Left ventricle myocardium superior (tissue), 1 donor: ENCODE data around the gene ZNF132. TPM values are rescaled to one million over a fixed set of nuclear protein-coding genes. Genes with fewer than 3 reads are reported as not detected.
"Not testable (repeated sequence)": the region's sequence is repeated elsewhere in the genome, so short reads cannot be mapped to it uniquely, and the experiment has no call there.

Experiments used
- ATAC-seq: fragments of 200-7000 bp; cut with Tn5 transposase; one replicate; pipeline ENCODE4 v1.9.1; 2020; ENCODE audit warnings: mild to moderate bottlenecking, moderate library complexity
- DNase-seq: peaks from one replicate; pipeline ENCODE4 v3.0.0-alpha.2; 2020
- intact Hi-C: fragments of 100-400 bp; cut with micrococcal nuclease; formaldehyde crosslinking; loops from one replicate; pipeline ENCODE4 v1.11.0; 2022
- total RNA-seq: library from RNA; stranded (reverse); fragmentation: NEBNext Ultra II Directional; extraction: Animal tissue kit (Norgen Biotek cat#: 25700); gene quantifications from one replicate; pipeline ENCODE4 v1.2.1, GENCODE V29; 2021
- donor health status: DM: no; HTN: yes; CAD: no; lungs with severe emphysema.

Gene ZNF132
- total RNA-seq, 1 donor from 2014 or later, result 5.6 TPM

GRCh38 chr19:58469241-58470013 lies 29.5 kb upstream of the ZNF132 start:
- intact Hi-C loops, result no loop called here
- DNase-seq (no peak), ATAC-seq (no peak)

- intact Hi-C loops, result no loop called here
- DNase-seq (no peak), ATAC-seq (no peak)
Observed at GRCh38 chr19:58468216-58468839, 28.4 kb upstream of the ZNF132 start.

DNA sequence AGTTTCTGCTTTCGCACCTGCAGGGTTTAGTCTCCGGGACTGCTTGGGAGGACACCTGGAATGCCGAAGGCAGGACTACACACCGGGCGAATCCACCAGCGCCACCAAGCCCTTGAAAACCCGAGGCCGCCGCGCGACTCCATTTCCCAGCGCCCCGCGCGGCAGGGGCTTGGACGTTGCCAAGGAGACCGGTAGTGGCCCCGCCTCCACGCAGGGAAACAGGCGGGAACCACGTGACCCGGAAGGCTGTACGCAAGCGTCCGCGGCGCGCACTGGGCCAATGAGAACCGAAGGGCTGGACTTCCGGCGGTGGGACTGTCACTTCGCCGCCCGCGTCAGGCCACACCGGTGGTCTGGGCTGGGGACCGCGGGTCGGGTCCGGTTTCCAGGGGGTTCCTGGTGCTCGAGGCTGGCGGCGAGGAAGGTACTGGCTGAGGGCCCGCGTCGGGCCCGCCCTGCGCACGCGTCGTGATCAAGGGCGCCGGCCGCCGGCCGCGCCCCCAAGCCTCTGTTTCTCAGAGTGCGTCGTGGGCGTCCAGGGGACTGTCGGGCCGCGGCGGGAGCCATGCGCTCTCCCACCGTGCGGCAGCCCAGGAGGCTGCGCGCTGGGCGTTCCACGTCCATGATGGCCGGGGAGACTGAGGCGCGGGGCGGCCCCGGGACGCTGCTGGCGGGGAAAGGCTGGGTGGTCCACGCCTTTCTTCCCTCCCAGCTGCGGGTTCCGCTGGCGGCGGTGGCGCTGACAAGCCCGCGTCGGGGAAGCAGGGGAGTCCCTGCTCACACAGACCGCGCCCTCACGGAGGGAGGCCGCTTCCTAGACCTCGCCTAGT lies 27.0 kb upstream of the ZNF132 start, which contains the start of gene ZNF324:
Gene ZNF324, plus strand, starts transcription at position 321 of the 830 bp plus-strand sequence. CDS start 2,106 bp downstream, outside the sequence.
- DNase-seq, result peak; percentile 99
- ATAC-seq, result peak; percentile 98
- intact Hi-C loops, result no loop called here

GRCh38 chr19:58466089-58466759 lies 26.3 kb upstream of the ZNF132 start:
- intact Hi-C loops, result no loop called here
- ATAC-seq (peak; percentile 22), DNase-seq (no peak)

- no peak for DNase-seq
- intact Hi-C loops, result no loop called here
- no peak for ATAC-seq
Observed at GRCh38 chr19:58460039-58460438, 20.1 kb upstream of the ZNF132 start.

- intact Hi-C loops, result no loop called here
- no peak for DNase-seq
Observed at GRCh38 chr19:58456111-58456510, 16.2 kb upstream of the ZNF132 start.

GRCh38 chr19:58455306-58455705 lies 15.4 kb upstream of the ZNF132 start:
- no peak for DNase-seq
- intact Hi-C loops, result no loop called here
- no peak for ATAC-seq

More at GRCh38 chr19:58456111-58456510, 16.2 kb upstream of the ZNF132 start:
- no peak for ATAC-seq

DNA sequence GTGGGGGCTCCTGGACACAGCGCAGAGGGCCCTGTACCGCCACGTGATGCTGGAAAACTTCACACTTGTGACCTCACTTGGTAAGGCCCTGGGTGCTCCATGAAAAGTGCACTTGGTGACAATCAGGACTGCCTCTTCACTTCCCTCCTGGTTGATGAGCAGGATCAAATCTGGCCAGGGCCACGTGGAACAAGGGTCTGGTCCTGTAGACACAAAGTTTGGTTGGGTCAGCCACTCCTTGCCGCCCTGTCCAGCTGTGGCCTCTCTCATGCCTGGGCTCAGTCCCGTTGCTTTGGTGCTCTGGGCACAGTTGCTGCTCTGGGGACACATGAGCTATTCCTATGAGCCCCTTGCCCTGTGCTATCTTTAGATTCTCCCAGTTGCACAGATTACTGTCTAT lies 13.8 kb upstream of the ZNF132 start:
- no peak for ATAC-seq

DNA sequence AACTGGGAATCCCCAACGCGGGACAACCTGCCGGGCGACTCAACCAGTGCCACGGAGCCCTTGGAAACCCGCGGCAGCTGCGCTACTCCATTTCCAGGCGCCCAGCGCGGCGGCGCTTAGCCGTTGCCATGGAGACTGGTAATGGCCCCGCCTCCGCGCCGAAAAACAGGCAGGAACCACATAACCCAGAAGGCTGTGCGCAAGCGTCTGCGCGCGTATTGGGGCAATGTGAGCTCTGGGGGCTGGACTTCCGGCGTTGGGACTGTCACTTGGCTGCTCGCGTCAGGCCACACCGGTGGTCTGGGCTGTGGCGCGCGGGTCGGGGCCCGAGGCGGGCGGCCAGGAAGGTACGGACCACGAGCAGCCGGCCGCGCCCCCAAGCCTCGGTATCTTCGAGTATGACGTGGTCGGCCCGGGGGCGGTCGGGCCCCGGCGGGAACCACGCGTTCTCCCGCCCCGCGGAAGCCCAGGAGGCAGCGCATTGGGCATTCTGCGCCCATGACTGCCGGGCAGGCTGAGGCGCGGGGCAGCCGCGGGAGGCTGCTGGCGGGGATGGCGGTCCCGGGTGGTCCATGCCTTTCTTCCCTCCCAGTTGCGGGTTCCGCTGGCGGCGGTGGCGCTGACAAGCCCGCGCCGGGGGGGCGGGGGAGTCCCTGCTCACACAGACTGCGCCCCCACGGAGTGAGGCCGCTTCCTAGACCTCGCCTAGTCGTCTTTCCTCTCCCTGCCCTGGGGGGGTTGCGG lies 11.6 kb upstream of the ZNF132 start, which contains the start of gene ZNF324B:
Gene ZNF324B, plus strand, starts transcription at position 265 of the 744 bp plus-strand sequence. CDS start 2,080 bp downstream, outside the sequence.
- ATAC-seq (peak; percentile 99), DNase-seq (peak; percentile 98)
- intact Hi-C loops, result no loop called here

More for the DNA sequence above, 13.8 kb upstream of the ZNF132 start:
- DNase-seq, result no peak
- intact Hi-C loops, result no loop called here

DNA sequence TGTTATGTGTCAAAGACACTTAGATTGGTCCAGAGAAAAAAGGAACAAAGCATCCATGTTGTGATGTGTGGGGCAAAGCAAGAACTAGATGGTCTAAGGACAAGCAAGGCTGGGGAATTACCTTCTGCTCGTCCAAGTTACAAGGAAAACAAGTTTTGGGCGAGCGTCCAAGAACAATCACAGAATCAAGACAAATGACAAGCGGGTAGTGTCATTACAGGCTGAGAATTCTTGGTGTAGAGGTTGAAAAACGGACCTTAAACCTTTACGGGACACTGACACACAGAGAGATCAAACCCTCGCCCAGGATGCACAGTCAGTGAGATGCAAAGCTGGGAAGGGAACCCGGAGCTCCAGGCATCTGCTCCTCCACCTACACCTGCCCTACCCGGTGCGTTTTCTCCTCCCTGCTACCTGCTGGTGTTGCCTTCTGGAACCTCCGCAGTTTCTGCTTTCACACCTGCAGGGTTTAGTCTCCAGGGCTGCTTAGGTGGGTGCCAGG lies 11.0 kb upstream of the ZNF132 start:
- intact Hi-C loops, result no loop called here
- DNase-seq (no peak), ATAC-seq (no peak)

- intact Hi-C loops, DNase-seq, ATAC-seq: not testable (repeated sequence)
Observed at GRCh38 chr19:58449980-58450379, 10.0 kb upstream of the ZNF132 start.

DNA sequence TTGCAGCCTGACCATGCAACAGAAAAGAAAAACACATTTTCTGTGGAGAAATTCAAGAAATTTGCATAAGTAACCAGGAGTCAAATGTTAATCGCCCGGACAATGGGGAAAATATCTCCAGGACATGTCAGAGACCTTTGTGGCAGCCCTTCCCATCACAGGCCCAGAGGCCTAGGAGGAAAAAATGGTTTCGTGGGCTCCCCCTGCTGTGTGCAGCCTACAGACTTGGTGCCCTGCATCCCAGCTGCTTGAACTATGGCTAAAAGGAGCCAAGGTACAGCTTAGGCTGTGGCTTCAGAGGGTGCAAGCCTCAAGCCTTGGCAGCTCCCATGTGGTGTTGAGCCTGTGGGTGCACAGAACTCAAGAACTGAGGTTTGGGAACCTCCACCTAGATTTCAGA lies 8.9 kb upstream of the ZNF132 start:
- ATAC-seq, intact Hi-C loops, DNase-seq: not testable (repeated sequence)

GRCh38 chr19:58442986-58443385 lies 3.0 kb upstream of the ZNF132 start:
- DNase-seq, intact Hi-C loops, ATAC-seq: not testable (repeated sequence)

DNA sequence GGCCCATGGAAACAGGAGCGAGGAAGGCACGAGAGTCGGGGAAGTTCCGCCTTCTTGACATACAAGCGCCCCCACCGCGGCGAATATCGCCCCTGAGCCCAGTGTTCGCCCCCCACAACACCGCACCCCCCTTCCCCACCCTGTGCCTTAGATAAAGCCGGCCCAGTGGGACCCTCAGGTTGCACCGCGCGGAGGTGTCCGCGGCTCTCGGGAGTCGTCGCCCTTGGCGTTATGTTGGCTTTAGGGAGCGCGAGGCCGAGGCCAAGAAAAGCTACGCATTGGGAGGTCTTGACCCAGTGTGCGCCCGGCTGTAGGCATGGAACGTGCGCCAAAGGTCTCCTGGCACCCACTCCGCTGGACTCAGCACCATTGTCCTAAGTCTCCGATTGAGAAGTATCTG lies 603 bp upstream of the ZNF132 start:
- peak; percentile 6 for ATAC-seq
- DNase-seq, result no peak
- intact Hi-C loops, result no loop called here

- DNase-seq (no peak), ATAC-seq (no peak)
- intact Hi-C loops, result no loop called here
Observed at GRCh38 chr19:58434217-58434616, 5.7 kb downstream of the ZNF132 start.

- intact Hi-C loops, result no loop called here
- DNase-seq, result no peak
- no peak for ATAC-seq
Observed at GRCh38 chr19:58429745-58430144, 10.2 kb downstream of the ZNF132 start.

- intact Hi-C loops, result no loop called here
- no peak for ATAC-seq
- DNase-seq, result no peak
Observed at GRCh38 chr19:58428617-58429016, 11.3 kb downstream of the ZNF132 start.

DNA sequence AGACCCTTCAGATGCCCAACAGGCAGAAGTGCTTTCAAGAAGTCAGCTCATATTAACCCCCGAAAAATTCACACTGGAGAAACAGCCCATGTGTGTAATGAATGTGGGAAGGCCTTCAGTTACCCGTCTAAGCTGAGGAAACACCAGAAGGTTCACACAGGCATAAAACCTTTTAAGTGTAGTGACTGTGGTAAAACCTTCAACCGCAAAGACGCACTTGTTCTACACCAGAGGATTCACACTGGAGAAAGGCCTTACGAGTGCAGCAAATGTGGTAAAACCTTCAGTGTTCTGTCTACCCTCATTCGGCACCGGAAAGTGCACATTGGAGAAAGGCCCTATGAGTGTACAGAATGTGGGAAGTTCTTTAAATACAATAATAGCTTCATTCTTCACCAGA lies 22.9 kb downstream of the ZNF132 start:
- ATAC-seq, result no peak
- DNase-seq, result no peak
- intact Hi-C loops, result no loop called here
